Brain pericyte (primary cell): ENCODE data around the gene EFHD2.
"Not testable (repeated sequence)": the region's sequence is repeated elsewhere in the genome, so short reads cannot be mapped to it uniquely, and the experiment has no call there.

Experiments used
- DNase-seq: peaks from one replicate; pipeline ENCODE4 v3.0.0-alpha.2; 2012; ENCODE audit warnings: low read depth, low spot score

The EFHD2 gene

DNA sequence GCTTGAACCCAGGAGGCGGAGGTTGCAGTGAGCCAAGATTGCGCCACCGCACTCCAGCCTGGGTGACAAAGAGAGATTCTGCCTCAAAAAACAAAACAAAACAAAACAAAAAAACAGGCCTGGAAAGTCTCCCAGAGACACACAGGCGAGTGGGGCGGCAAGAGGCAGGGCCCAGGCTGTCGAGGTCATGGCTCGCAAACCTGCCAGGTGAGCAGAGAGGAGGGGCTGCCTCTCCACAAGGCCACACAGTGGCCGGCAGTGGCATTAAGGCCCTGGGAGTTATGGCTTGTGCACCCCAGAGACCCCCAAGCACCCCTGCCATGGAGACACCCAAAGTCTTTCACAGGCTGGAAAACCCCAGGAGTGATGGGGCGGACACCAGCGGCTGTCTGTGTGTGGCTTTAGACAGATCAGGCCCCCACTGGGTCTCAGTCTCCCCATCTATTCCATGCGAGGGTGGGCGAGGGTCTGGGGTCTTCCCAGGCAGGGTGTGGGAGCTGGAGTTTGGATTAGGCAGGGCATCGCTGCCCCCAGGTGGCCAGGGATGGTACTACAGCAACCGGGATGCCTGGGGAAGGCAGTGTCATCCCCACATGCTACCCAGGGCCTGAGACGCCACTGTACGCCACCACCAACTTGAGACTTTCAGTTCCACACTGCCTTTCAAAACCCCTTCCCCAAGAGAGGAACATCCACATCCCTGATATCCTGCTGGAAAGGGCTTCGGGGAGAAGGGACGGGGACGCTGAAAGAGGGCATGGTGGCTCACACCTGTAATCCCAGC lies 21.3 kb downstream of the EFHD2 start:
- no peak for DNase-seq

DNA sequence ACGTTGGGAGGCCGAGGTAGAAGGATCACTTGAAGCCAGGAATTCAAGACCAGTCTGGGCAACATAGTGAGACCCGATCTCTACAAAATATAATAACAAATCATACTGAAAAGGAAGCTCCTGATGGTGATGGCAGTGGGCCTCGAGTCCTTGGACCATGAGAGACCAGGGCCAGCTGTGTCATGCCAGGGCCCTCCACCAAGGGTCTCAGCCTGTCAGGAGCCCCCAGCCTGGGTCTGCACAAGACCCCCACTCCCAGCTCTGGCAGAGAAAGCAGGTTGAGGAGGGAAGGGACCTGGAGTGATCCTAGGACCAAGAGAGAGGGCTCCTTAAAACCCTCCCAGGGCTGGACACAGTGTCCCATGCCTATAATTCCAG lies 21.9 kb downstream of the EFHD2 start:
- DNase-seq: no peak

GRCh38 chr1:15432324-15432723 lies 22.6 kb downstream of the EFHD2 start:
- no peak for DNase-seq

DNA sequence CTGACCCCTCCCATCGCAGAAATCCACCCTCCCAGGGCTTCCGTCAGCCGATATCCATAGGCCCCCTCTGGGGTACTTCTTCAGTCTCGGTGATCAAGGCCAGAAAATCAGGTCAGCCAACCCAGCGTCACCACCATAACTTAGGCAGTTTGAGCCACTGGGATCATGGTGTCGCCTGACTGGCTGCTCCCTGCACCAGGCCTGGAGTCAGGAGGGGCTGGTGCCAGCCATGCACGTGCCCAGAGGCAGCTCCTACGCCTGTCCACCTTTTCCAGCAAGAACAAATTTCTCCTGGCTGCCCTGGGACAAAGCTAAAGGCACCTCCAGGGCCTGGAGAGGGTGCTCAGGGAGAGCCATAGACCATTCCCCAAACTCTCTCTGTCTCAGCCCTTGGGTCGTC lies 23.8 kb downstream of the EFHD2 start:
- no peak for DNase-seq

DNA sequence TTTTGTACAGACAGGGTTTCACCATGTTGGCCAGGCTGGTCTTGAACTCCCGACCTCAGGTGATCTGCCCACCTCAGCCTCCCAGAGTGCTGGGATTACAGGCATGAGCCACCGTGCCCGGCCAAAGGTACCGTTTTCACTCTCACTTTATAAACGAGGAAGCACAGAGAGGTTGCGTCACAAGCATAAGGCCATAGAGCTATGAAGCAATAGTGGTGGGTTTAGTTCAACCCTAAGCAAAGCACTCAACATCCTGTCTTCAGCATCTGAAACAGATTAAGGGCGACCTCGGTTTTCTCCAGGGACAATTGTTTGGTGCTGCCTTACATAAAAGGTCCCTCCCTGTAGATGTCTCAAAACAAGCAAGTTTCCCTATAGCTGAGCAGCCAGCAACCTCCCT lies 25.1 kb downstream of the EFHD2 start:
- not testable (repeated sequence) for DNase-seq

GRCh38 chr1:15435239-15436077 lies 25.8 kb downstream of the EFHD2 start:
- no peak for DNase-seq

DNA sequence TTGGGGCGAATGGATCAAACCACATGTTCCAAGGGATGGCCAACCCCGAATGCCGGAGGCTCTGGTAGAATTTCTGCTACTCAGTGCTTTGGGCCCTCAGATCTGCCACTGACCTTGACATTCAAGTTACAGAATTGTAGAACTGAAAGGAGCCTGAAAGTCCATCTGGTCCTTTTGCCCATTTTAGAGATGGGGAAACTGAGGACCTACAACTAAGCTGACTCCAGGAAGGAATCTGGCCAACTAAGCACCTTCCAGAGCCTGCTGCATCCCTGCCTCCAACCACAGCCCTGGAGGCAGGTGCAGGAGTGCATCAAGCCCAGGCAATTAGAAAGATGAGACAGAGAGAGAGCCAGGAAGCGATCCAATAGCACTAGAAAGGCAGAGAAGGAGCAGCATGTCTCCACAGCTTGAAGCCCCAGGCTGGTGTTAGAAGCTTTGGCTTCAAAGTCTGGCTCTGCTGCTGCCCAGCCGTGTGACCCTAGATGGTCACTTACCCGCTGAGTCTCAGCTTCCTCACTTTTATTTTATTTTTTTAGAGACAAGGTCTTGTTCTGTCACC lies 27.3 kb downstream of the EFHD2 start:
- DNase-seq: no peak

GRCh38 chr1:15439325-15439724 lies 29.6 kb downstream of the EFHD2 start:
- no peak for DNase-seq

DNA sequence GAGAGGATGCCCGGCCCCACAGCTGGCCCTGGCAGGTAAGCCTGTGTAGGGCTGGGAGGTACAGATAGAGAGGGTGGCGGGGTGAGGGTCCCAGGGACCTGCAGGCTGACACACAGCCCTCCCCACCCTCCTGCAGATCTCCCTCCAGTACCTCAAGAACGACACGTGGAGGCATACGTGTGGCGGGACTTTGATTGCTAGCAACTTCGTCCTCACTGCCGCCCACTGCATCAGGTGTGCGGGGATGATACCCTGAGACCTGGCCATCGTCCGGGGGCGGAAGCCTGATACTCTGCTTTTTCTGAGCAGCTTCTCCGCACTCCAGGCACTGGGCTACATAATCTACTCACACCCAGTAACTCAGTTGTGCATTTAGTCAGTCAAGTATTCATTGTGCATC lies 30.7 kb downstream of the EFHD2 start:
- DNase-seq: no peak

- no peak for DNase-seq
Measured at GRCh38 chr1:15441247-15441646, 31.6 kb downstream of the EFHD2 start.

GRCh38 chr1:15442119-15442518 lies 32.4 kb downstream of the EFHD2 start:
- DNase-seq: no peak

- DNase-seq: no peak
Measured at GRCh38 chr1:15442759-15443158, 33.1 kb downstream of the EFHD2 start.

DNA sequence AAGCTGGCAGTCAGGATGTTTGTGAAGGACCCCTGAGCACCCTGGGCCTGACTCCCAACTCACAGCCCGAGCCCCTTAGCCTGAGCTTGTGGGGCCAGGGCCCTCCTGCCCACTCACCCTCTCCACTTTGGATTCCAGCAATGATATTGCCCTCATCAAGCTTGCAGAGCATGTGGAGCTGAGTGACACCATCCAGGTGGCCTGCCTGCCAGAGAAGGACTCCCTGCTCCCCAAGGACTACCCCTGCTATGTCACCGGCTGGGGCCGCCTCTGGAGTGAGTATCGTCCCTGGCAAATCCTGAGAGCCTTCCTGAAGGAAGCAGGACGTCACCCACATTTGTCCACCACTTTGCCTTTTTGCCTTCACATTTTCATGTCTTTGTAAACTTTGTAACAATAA lies 33.6 kb downstream of the EFHD2 start:
- no peak for DNase-seq

GRCh38 chr1:15444468-15445389 lies 35.0 kb downstream of the EFHD2 start:
- DNase-seq: no peak

- DNase-seq: no peak
Measured at GRCh38 chr1:15445390-15446122, 35.9 kb downstream of the EFHD2 start.

DNA sequence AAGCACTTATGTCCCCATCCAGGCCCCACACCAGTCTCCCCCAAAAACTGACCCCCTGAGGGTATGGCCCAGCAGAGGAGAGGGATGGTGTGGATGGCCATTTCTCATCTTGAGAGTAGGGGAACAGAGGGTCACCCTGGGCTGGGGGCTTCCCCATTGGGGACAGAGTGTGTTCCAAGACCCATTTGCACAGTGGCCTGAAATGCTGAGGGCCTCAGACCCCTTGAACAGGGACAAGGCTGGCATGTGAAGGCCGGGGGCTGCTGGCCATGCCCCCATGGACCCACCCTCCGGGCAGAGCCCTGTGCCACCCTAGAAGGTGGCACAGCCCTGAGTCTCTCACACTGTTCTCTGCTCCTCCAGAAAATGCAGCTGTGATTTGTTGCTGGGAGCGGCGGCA lies 36.5 kb downstream of the EFHD2 start:
- DNase-seq: no peak

DNA sequence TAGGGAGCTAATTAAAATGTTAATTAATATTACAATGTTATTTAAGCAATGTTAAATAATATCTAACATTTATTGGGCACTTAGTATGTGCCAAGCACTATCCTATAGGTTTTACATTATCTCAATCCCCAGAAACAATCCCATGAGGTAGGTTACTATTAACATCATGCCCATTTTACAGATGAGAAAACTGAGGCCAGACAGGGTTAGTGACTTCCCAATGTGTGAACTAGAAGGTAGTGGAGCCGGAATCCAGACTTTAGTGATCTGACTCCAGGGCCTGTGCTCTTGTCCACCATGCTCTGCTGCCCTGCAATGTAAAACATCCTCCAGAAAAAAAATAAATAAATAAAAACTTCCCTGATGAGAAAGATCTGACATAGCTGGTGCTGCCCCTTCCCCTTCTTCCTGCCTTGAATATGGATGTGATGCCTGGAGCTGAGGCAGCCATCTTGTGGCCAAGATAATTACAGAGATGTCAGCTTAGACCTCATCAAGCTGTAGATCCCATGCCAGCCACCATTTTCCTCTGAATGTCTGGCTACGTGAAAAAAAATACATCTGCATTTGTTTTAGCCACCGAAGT lies 39.3 kb downstream of the EFHD2 start:
- no peak for DNase-seq

GRCh38 chr1:15449567-15449966 lies 39.9 kb downstream of the EFHD2 start:
- DNase-seq: no peak

DNA sequence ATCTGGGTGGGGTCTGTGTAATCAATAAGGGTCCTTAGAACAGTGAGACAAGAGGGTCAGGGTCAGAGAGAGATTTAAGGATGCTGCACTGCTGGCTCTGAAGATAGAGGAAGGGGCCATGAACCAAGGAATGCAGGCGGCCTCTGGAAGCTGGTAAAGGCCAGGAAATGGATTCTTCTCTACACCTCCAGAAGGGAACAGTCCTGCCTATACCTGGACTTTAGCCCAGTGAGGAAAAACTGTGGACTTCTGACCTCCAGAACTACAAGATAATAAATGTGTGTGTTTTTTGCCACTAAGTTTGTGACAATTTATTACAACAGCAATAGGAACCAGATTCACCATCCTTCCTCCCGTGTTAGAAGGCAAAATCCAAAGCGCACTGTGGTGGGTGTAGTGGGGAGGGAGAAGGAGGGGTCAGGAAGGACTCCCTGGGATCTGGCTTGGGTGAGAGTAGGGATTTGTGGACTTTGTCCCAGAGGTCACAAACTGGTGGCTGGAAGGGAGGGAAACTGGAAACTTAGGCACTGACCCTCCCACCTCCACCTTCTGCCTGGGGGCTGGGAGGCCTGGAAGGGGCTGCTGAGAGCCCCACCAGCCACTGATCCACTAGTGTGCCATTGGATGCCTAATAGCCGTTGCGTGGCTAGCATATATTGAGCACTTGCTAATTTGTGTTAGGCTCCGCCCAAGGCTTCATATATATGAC lies 41.5 kb downstream of the EFHD2 start:
- no peak for DNase-seq

GRCh38 chr1:15452216-15452615 lies 42.5 kb downstream of the EFHD2 start:
- DNase-seq: no peak
